G401.6 (cell line): Measurements from ENCODE around the gene FBN1.
A peak's percentile ranks its signal among the peaks of the same experiment; 100 is the strongest.

ENCODE experiments used
- FAIRE-seq: peaks from 2 replicates; lab custom pipeline; 2012; peaks lifted over from hg19 to GRCh38; lab: Jason Lieb, UNC

FBN1 gene

DNA sequence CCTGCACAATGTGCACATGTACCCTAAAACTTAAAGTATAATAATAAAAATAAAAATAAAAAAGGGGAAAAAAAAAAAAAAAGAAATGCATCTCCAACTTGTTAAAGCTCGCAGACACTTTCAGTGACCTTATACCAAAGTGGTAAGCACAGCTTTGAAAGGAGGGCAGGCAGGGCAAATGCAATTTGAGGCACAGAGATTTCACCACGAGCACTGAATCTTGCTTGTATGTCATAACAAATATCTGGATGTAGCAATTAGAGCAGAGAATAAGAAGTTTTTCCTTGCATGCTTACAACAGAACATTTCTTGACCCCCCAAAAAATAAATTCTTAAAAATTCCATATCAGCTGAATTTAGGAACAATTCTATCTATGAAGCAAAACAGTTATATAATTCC lies 66.5 kb downstream of the FBN1 start:
- FAIRE-seq: no peak

- FAIRE-seq: no peak
Measured at GRCh38 chr15:48577469-48577868, 68.0 kb downstream of the FBN1 start.

- FAIRE-seq: no peak
Measured at GRCh38 chr15:48574187-48574586, 71.3 kb downstream of the FBN1 start.

DNA sequence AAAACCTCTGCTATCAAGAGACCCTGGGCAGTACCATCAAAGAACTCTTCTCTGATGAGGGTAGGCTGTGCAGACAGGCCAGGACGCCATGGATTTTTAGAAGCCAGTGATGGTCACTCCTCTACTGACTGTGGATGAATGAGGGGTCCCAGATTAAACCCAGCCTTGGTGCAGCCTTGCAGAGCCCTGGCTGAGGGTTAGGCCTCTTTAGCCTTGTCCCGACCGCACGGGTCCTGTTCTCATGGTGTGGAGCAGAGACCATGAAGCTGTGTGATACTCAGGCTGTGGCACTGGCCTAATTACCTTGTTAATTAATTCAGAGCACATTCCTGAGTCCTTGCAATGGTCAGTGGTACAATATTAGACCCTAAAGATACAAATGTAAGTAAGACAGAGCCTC lies 71.7 kb downstream of the FBN1 start:
- no peak for FAIRE-seq

DNA sequence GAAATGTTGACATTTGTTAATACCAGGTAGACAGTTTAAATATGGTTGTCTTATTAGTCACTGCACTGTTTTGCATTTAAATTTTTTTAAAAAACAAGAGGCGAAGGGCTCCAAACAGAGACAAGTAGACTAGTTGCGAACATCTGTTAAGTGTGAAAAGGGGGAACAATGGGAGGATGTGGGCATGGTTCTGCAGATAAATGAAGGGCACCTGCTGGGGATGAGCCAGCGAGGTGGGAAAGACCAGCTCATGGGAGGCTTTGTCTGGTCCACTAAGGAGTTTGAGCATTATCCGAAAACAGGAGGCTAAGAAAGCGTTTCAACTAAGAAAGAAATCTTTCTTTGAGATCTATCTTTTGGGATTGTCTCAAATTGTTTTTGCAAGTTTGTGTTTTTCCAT lies 72.7 kb downstream of the FBN1 start:
- FAIRE-seq: no peak

- no peak for FAIRE-seq
Measured at GRCh38 chr15:48571510-48571909, 74.0 kb downstream of the FBN1 start.

DNA sequence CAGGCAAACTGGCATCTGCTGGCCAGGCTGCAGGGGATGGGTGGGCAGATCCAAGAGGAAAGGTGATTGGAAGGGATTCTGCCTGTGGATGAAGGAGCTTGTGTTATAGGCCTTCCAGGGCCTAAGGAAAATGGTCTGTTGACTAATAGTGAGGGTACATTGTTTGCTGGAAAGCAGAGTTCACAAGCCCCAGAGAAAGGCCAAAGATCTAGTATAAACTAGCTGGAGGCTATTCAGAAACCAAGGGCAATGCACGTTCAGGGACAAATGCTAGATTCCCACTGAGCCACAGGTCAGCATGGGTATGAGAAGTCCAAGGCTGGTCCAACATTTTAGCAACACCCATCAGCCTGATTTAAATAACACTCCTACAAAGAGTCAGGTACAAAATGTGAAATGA lies 74.7 kb downstream of the FBN1 start:
- FAIRE-seq: no peak

- FAIRE-seq: no peak
Measured at GRCh38 chr15:48569591-48570302, 75.8 kb downstream of the FBN1 start.

DNA sequence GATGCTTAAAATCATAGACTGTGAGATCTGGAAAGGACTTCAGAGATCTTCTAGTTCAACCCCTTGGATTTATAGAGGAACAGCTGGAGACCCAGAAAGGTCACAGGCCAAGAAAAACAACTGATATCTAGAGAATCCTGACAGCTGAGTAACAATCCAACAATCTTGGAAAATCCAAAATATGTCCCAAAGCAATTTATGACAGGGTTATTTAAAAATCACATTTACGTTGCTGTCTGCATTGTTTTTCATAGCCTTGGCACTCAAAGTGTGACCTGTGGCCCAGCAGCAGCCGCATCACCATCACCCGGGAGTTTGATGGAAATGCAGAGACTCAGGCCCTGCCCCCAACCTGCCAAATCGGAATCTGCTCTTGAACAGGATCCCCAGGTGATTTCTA lies 78.8 kb downstream of the FBN1 start:
- no peak for FAIRE-seq

- FAIRE-seq: peak; percentile 48
Measured at GRCh38 chr15:48565560-48566482, 79.7 kb downstream of the FBN1 start.

- no peak for FAIRE-seq
Measured at GRCh38 chr15:48564690-48565089, 80.8 kb downstream of the FBN1 start.

- no peak for FAIRE-seq
Measured at GRCh38 chr15:48563934-48564333, 81.6 kb downstream of the FBN1 start.

DNA sequence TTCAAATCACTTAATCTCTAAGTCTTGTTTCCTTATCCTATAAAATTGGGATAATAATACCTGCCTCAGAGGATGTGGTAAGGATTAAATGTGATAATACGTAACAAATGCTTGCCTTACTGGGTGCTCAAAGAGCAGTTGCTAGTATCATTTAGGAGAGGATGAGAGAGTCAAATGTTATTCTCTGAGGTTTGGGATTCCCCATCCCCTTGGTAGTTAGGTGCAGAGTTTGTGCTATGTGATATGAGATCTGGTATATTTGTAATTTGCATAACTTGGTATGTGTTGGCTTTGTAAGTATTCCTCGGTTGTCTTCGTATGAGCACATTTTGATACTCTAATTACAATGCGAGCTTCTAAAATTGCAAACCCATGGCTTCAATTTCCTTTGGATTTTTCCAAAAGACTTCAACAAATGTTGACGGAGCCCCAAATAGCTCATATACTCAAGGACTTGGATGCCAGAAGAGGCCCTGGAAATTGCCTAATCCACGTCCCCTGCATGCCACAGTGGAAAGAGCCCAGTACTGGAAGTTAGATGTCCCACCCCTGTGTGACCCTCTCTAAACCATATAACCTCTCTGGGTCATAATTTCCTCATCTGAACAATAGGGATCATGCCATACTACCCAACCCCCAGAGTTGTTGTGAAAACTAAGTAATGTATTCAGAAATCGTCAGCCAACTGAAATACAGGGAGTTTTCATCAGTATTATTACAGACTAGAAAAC lies 85.0 kb downstream of the FBN1 start:
- FAIRE-seq: no peak

DNA sequence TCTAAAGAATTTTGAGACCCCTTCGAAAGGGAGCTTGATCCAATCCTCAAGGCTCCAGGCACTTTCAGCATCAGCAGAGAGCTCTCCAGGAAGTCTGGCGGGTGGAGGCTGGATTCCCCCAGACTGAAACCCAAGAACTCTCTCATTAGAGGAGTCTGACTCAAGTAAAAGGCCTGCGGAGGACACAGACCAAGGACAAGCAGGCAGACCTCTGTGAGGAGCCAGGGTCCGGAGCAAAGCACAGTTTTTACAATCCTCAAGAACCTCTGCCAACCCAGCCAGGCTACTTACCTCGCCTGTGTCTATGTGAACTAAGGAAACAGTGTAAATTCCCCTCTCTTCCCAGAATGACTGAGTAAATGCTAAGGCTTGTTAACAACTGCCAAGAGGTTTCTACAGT lies 86.2 kb downstream of the FBN1 start:
- no peak for FAIRE-seq

- FAIRE-seq: no peak
Measured at GRCh38 chr15:48558226-48558625, 87.3 kb downstream of the FBN1 start.

DNA sequence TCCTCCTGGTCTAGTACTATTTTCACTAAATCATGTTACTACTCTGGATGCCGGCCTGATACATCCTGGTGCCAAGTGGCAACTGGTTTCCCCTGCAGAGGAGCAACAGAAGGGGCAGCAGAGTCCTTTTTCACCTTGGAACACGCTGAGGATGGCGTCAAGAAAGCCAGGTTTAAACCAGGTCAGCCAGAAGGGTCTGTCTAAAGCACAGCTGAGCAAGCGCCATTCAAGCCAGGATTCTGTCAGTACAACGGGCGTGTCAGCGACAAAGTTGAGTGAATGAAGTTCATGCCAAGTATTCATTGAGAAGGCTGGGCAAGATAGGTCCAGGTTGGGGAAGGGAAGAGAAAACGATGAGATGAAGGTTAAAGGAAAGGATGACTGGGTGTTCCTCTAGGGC lies 88.2 kb downstream of the FBN1 start:
- no peak for FAIRE-seq

DNA sequence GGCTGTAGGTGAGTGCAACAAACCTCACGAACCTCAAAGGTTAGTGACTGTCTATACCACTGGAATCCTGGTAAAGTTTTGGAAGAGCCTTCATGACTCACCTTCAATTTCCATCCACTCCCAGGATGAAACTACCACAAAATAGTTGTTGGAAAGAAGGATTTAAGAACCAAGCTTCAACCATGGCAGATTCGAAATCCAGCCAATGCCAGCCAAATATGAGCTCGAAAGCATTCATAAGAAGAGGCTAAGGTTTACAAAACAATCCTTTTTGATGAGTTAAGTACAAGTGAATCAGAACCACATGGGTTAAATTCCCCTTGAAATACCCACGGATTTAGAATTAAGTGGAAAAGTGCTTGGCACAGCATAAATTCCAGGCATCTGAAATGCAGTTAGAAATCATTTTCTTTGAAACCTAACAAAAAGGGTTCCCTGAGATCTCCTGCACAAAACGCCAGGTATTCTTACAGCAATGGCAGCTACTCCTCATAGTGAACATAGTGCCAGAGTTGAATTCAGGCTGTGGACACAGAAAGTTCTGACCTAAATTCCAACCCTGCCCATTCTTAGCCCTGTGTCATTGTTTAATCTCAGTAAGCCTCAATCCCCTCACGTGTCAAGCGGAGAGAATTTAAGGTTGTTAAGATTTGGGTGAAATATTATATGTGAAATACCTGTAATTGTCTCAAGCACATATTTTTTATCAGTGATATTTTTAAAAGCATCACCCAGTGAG lies 89.2 kb downstream of the FBN1 start:
- FAIRE-seq: no peak

- FAIRE-seq: no peak
Measured at GRCh38 chr15:48555241-48555881, 90.1 kb downstream of the FBN1 start.

- no peak for FAIRE-seq
Measured at GRCh38 chr15:48554112-48554511, 91.4 kb downstream of the FBN1 start.

DNA sequence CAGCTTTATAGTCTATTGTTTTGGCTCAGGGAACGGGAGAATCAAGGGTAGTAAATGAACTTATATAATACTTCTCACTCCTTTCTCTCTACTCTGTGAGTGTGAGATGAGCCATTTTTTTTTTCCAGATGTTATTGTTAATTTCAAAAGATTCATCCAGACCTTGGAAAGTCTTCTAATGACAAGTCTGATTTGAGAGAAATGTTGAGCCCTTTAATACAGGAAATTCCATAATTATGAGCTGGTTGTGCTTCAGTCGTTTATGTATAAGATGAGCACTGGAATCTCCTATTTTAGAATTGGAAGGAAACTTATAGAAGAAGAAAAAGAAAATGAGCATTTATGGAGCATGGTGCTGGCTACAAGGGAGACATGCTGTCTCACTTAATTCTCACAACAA lies 92.0 kb downstream of the FBN1 start:
- no peak for FAIRE-seq

DNA sequence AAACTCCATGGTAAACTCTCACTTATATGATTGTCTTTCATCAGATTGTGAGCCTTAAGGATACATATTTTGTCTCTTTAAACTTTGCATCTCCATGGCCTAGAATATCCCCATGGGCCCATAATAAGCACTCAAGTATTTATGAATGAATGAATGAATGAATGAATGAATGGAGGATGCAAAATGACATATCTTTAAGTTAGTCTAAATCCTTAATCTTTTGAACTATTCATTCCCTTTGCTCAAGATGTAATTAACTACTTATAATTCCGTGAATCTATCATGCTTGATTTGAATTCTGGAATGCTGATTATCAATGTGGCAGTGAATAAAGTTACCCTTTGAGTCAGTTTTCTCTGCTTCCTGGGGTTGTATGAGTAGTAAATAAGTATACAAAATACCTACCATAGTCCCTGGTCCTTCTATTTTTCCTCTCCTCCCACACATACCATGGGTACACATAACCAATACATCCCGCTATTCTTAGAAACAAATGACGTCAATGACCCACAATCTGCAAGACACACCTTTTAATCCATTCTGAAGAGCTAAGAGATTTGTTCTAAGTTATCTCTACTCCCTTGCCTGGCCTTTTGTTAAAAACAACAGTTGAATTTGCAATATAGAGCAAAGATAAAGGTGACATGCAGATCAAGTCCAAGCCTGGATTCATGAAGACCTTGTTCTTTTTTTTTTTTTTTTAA lies 94.5 kb downstream of the FBN1 start:
- FAIRE-seq: no peak
